ENCODE data around the gene PTPN23. TPM values are rescaled to one million over a fixed set of nuclear protein-coding genes. Genes with fewer than 3 reads are reported as not detected.
A peak's percentile ranks its signal among the peaks of the same experiment; 100 is the strongest.
"Not testable (repeated sequence)": the region's sequence is repeated elsewhere in the genome, so short reads cannot be mapped to it uniquely, and the experiment has no call there.

PTPN23 gene
- total RNA-seq, 1 experiment from 2014 or later = 13.9 TPM

- DNase-seq (ENCODE audit: low spot score) = not testable (repeated sequence)
Observed at GRCh38 chr3:47370020-47370419, 10.8 kb upstream of the PTPN23 start.

GRCh38 chr3:47370887-47371697 is 9.7 kb upstream of the PTPN23 start:
- peak; percentile 18 for DNase-seq (ENCODE audit: low spot score)

GRCh38 chr3:47374587-47374986 is 6.2 kb upstream of the PTPN23 start:
- DNase-seq (ENCODE audit: low spot score) = no peak

GRCh38 chr3:47376393-47376792 is 4.4 kb upstream of the PTPN23 start:
- no peak for DNase-seq (ENCODE audit: low spot score)

- DNase-seq (ENCODE audit: low spot score) = no peak
Observed at GRCh38 chr3:47377186-47377585, 3.6 kb upstream of the PTPN23 start.

GRCh38 chr3:47378869-47379268 is 2.0 kb upstream of the PTPN23 start:
- DNase-seq (ENCODE audit: low spot score) = no peak

- DNase-seq (ENCODE audit: low spot score) = no peak
Observed at GRCh38 chr3:47379411-47379899, 1.4 kb upstream of the PTPN23 start.

- DNase-seq (ENCODE audit: low spot score) = no peak
Observed at GRCh38 chr3:47380026-47380600, 708 bp upstream of the PTPN23 start.

- DNase-seq (ENCODE audit: low spot score) = peak; percentile 62
Observed at GRCh38 chr3:47381317-47382157, 716 bp downstream of the PTPN23 start.

GRCh38 chr3:47384425-47384824 is 3.6 kb downstream of the PTPN23 start:
- no peak for DNase-seq (ENCODE audit: low spot score)

GRCh38 chr3:47385007-47385406 is 4.2 kb downstream of the PTPN23 start:
- DNase-seq (ENCODE audit: low spot score) = no peak

- no peak for DNase-seq (ENCODE audit: low spot score)
Observed at GRCh38 chr3:47385796-47386195, 5.0 kb downstream of the PTPN23 start.

- no peak for DNase-seq (ENCODE audit: low spot score)
Observed at GRCh38 chr3:47392933-47393332, 12.1 kb downstream of the PTPN23 start.

- DNase-seq (ENCODE audit: low spot score) = peak; percentile 24
Observed at GRCh38 chr3:47394140-47394870, 13.5 kb downstream of the PTPN23 start.

GRCh38 chr3:47394881-47395280 is 14.1 kb downstream of the PTPN23 start:
- DNase-seq (ENCODE audit: low spot score) = no peak

GRCh38 chr3:47398228-47398627 is 17.4 kb downstream of the PTPN23 start:
- no peak for DNase-seq (ENCODE audit: low spot score)

- no peak for DNase-seq (ENCODE audit: low spot score)
Observed at GRCh38 chr3:47399016-47399415, 18.2 kb downstream of the PTPN23 start.

GRCh38 chr3:47399531-47400270 is 18.9 kb downstream of the PTPN23 start:
- DNase-seq (ENCODE audit: low spot score) = no peak

GRCh38 chr3:47404431-47404876 is 23.6 kb downstream of the PTPN23 start:
- no peak for DNase-seq (ENCODE audit: low spot score)

- DNase-seq (ENCODE audit: low spot score) = no peak
Observed at GRCh38 chr3:47404955-47405790, 24.4 kb downstream of the PTPN23 start.
